Peyer's patch (tissue), 4 donors: ENCODE measurements around the gene SYCN.
"Not testable (repeated sequence)": the region's sequence is repeated elsewhere in the genome, so short reads cannot be mapped to it uniquely, and the experiment has no call there.

Experiments used
- CTCF ChIP-seq, 6 experiments: fragments of 450-650 bp in 4 of 6; fragments of 200-600 bp in 2 of 6; sonication (generic) in 1 of 6; IDR thresholded peaks; one replicate each; pipeline ENCODE4 v1.5.1; 2017 to 2019; ENCODE audit warnings: antibody characterized with exemption in 6 of 6, mild to moderate bottlenecking in 3 of 6, moderate library complexity in 1 of 6
- POLR2A ChIP-seq, 2 donors: fragments of 450-650 bp; IDR thresholded peaks; one replicate each; pipeline ENCODE4 v1.5.1; 2017; ENCODE audit warnings: antibody characterized with exemption in 2 of 2, mild to moderate bottlenecking in 2 of 2, moderate library complexity in 2 of 2

GRCh38 chr19:39245166-39245565 is 41.1 kb upstream of the SYCN start:
- TF ChIP-seq CTCF, POLR2A (IDR thresholded peaks at IDR 0.05): not testable (repeated sequence)
